ENCODE results near the gene TMEM205. TPM values are rescaled to one million over a fixed set of nuclear protein-coding genes. Genes with fewer than 3 reads are reported as not detected.
"Not testable (repeated sequence)": the region's sequence is repeated elsewhere in the genome, so short reads cannot be mapped to it uniquely, and the experiment has no call there.

TMEM205 gene
- 57.1 and 64.0 TPM in 2 replicates for total RNA-seq

DNA sequence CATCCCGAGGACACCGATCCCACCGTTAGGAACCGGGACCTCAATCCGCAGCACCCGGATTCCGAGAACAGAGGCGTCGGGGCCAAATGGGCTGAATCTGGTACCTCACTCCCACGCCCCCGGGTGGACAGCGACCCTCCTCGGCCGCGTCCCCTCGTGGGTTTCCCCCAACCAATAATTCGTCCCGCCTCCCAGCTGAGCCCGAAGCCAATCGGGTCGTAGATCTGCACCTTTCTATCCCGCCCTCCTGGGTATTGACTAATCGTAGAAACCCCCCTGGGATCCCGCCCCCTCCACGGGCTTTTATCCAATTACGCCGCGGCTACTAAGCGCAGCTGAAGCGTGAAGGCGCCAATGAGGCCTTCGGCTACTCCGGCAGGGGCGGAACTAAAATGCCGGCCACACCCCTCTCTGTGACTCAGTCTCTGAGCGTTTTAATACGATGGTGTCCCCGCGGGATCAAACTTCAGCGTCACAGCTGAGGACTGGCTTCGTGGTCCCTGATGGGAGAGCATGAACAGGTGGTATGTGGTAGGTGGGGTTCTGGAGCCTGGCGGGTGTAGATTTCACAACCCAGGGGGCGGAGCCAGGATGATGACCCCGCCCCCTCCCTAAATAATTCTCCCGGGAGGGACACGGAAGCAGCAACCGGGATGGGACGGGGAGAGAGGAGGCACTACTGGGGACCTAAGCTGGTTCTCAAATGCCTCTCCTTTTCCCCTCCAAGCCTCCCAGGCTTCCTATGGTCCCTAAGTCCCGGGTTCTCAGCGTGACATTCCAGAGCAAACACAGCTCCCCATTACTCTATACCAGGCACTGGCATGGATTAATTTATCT, at the start of gene TMEM205, which contains the start of gene CCDC159:
TMEM205 (minus strand) TSS at position 165 of the 837 bp plus-strand sequence. CDS start 649 bp downstream, outside the sequence.
CCDC159 (plus strand) TSS at position 416 of the 837 bp plus-strand sequence; CDS start at position 504, 88 bp downstream.
- peak; percentile 94 for DNase-seq (ENCODE audit: low read depth, low spot score)

DNA sequence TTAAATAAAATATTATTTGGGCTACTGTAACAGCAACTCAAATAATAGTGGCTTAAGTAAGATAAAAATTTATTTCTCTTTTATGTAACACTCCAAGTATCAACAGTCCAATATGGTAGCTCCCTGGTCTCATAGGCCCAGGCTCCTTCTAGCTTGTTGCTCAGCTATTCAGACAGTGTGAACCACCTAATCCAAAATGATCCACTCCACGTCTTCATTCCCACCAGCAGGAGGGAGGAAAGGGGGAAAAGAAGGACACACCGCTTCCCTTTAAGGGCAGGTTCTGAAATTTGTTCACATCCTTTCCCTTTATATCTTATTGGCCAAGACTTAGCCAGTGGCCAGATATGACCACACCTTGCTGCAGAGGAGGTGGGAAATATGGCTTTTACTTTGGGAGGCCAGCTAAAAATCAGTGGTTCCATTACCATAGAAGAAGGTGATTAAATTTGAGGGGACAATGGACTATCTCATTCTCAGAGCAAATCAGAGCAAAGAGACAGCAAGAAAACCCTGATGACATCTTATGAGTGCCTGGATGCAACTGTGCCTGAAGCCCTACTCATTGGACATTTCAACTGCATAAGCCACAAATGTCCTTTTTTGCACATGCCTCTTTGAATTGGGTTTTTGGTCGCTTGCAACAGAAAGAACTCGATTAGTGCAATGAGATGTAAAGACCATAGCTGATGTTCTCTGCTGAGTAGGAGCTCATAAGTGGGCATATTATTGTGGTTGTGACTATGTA, 45.0 kb upstream of the TMEM205 start:
- DNase-seq (ENCODE audit: low read depth, low spot score) = no peak

DNA sequence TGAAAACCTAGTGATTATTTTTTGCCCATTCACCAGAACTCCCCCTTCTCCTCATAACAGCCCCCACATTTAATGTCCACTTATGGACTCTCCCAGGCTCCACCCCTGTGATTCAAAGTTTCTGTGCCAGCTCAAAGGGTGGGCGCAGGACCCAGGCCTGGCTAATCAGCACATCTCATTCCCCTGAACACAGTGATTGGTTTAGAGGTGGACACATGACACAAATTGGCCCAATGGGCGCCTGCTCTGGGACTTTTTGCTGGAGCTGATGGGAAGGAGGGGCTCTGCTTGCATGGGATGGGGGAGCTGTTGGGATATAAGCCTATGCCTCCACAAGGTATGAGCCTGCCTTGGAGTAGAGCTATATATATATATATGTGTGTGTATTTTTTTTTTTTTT, 44.3 kb upstream of the TMEM205 start:
- DNase-seq (ENCODE audit: low read depth, low spot score) = no peak

DNA sequence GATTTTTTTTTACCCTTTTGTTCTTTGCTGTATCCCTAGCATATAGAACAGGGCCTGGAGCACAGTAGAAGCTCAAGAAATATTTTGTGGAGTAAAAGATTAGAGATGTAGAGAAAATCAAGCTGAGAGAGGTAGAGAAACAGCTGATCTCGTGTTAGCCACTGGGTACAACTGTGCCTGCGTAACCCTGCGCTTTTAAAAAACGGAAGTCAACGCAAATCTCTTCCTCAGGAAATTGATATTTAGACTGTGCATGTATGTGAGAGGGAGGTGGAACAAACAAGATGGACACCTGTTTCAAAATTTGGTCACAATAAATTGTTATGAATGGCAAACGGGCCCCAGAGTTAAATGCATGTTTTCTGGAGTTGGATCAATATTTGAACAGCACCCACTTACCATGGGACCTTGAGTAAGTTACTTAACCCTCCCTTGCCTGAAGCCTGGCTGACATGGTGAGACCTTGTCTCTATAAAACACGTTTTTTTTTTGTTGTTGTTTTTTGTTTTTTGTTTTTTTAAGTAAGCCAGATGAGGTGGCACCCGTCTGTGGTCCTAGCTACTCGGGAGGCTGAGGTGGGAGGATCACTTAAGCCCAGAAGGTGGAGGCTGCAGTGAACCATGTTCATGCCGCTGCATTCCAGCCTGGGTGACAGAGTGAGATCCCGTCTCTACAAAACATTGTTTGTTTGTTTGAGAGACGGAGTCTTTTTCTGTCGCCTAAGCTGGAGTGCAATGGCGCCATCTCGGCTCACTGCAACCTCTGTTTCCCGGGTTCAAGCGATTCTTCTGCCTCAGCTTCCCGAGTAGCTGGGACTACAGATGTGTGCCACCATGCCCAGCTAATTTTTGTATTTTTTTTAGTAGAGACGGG, 41.3 kb upstream of the TMEM205 start:
- no peak for DNase-seq (ENCODE audit: low read depth, low spot score)

DNA sequence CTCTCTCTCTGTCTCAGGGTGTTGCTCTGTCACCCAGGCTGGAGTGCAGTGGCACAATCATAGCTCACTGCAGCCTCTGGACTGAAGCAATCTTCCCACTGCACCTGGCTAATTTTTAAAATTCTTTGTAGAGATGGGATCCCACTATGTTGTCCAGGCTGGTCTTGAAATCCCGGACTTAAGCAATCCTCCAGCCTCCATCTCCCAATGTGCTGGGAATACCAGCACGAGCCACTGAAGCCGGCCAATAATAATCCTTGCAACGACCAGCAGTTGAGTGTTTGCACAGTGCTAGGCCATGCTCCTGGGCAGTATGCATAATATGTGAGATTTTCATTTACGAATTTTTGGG, 38.7 kb upstream of the TMEM205 start:
- no peak for DNase-seq (ENCODE audit: low read depth, low spot score)

DNA sequence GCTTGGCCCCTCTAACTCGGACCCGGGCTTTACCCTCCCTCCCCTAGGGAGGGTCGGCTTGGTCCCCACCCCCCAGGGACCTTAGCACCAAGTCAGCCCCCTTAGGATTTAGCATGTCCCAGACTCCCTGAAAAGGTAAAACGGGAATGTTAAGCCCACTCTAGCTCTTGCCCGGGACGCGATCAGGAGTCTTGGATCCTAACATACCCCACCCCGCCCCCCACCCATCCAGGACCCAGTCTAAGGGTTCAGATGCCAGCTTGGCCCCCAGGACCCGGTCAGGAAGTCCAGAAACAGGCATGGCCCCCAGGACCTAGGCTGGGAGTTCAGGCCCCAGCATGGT, 37.6 kb upstream of the TMEM205 start:
- DNase-seq (ENCODE audit: low read depth, low spot score) = no peak

DNA sequence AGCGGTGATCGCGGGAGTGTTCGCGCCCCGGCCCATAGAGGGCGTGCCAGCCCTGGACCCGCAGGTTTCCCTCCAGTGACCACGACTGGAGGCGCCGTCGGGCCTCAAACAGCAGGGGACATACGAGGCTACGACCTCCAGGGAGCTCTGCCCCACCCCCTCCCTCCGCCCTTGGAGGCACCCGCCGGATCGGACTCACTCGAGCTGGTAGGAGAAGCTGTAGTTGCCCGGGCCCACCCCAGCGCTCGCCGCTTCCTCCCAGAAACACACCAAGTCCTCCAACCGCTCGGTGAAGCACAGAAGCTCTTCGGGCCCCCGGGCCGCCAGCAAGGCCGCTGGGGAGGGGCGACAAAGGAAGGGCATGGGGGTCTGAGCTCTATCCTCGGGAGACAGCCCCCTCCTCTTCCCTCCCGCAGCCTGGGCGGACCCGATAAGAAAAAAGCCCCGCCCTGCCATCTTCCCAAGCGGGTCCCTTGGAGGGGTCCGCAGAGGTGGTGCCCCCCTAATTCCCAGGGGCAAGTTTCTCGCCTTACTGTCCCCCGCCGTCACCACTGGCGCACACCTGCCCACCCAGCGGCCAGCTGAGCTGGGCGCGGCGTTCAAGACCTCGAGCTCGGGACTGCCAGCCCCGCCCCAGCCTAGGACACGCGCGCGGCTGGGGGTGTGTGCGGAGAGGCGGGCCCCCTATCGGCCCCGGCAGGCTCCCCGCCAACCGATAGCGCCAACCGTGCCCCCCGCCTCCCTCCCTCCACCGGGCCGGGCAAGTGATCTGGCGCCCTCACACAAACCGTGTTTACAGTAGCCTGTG, 37.0 kb upstream of the TMEM205 start:
- DNase-seq (ENCODE audit: low read depth, low spot score) = no peak

DNA sequence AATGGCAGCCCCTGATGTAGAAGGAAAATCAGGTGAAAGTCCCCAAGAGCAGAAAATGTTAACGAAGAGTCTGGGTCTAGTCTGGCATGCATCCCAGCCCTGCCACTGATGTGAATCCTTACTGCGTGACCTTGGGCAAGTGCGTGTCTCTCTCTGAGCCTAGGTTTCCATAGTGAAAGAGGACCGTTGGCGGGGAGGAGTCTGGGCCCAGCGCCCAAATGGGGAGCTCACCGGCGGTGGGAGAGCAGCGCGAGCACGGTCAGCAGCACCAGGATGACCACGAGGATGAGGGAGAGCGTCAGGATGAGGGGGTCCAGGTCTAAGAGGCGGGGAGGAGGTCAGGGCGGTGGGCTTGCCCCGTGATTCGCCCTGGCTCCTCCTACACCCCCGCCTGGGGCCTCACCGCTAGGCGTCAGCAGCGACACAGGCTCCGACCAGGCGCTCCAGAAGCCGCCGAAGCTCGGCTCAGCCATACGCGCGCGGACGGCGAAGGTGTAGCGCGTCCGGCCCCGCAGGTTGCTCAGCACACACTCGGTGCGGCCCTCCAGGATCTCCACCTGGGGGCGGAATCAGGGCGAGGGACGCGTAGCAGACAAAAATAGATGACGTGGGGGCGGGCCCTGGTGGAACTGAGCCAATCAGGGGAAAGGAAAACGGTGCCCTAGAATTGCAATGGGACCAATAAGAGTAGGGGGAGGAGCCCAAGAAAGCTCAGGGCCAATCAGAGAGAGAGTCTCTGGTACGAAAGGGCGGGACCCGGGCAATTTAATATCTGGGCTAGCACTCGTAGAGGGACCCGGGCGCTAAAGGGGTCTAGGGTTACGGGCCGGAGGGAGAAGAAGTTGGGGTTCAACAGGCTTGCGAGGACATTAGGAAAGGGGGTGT, 34.8 kb upstream of the TMEM205 start:
- peak; percentile 77 for DNase-seq (ENCODE audit: low read depth, low spot score)

DNA sequence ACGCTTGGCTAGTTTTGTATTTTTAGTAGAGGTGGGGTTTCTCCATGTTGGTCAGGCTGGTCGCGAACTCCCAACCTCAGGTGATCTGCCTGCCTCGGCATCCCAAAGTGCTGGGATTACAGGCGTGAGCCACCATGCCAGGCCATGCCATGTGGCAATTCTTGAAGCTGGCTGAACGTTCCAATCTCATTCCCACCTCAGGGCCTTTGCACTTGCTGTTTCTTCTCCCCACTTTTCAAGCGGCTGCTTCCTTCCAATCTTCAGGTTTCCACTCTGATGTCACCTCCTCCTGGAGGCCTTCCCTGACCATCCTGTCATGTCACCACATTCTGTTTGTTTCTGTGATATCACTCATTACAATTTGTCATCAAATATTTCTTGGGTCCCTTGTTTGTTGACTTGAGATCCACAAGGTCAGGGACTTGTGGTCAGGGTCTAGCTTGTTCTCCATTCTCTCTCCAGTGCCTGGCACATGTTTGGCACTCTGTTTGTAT, 33.8 kb upstream of the TMEM205 start:
- DNase-seq (ENCODE audit: low read depth, low spot score) = no peak

DNA sequence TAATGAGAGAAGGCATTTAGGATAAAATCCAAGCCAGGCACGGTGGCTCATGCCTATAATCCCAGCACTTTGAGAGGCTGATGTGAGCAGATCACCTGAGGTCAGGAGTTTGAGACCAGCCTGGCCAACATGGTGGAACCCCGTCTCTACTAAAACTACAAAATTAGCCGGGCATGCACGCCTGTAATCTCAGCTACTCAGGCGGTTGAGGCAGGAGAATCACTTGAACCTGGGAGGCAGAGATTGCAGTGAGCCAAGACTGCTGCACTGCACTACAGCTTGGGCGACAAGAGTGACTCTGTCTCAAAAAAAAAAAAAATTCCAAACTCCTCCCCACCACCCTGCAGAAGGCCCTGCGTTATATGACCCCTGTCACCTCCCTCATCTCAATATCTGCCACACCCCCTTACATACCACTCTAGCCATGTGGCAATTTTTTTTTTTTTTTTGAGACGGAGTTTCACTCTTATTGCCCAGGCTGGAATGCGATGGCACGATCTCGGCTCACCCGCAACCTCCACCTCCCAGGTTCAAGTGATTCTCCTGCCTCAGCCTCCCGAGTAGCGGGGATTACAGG, 33.3 kb upstream of the TMEM205 start:
- not testable (repeated sequence) for DNase-seq (ENCODE audit: low read depth, low spot score)

DNA sequence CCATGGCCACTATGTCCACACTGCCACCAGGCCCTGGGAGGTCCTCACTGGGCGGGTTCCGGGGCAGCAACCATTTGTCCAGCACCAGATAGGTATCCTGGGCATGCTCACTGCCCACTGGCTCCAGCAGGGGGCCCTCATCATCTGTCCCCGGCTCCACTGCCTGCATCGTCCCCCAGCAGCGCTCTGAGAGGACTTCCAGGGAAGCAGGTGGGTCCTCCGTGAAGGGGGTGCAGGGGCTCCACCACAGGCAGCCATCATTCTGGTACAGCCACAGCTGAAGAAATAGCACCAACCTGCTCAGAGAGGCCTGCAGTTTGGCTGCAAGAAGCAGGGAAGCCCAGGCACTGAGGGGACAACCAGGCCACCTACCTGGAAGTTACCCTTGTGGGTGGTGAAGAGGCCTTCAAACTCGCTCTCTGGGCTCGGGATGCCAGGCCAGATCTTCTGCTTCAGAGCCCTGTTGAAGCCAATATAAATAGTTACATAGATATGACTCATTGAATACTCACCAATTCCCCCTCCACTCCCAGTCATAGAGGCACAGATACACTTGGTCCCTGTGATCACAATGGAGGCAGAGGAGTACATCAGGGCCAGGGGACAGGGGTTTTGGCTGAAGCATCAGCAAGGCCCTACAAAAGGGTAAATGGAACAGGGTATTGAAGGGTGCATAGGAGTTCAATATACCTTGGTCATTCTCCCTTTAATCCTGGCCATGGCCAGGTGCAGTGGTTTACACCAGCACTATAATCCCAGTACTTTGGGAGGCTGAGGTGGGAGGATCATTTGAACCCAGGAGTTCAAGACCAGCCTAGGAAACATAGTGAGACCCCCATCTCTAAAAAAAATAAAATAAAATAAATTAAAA, 32.5 kb upstream of the TMEM205 start:
- DNase-seq (ENCODE audit: low read depth, low spot score) = no peak

DNA sequence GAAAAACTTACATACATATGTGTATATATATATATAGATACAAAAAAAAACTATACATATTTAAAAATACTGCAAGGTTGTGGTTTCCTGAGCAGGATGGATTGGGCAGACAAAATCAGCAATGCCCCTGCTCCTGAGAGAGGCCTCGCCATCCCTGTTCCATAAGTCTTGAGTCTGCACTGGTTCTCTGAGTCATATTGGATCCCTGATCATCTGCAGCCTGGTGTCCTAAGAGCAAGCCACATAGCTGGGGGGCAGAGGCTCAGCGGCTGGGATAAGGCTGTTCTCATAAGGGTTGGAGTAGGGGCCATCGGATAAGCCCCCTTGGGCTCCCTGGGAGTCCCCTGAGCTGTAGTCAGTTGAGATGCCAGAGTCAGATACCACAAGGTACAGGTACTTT, 31.7 kb upstream of the TMEM205 start:
- DNase-seq (ENCODE audit: low read depth, low spot score) = no peak

DNA sequence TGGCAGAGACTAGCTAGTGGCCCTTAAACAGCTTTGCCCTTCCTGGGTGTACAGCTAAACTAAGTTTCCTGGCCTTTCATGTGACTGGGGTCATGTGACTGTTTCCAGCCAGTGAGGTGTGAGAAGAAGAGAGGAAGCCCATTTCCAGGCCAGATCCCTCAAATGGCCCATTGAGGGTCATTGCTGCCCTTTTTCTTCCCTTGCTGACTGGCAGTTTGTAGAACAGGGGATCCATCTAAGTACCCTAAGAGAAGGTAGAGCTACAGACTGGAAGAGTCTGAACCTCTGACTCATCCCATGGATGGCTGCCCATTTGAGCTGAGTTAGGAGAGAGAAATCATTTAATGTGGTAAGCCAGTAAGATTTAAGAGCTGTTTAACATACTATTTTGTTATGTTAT, 31.2 kb upstream of the TMEM205 start:
- no peak for DNase-seq (ENCODE audit: low read depth, low spot score)

DNA sequence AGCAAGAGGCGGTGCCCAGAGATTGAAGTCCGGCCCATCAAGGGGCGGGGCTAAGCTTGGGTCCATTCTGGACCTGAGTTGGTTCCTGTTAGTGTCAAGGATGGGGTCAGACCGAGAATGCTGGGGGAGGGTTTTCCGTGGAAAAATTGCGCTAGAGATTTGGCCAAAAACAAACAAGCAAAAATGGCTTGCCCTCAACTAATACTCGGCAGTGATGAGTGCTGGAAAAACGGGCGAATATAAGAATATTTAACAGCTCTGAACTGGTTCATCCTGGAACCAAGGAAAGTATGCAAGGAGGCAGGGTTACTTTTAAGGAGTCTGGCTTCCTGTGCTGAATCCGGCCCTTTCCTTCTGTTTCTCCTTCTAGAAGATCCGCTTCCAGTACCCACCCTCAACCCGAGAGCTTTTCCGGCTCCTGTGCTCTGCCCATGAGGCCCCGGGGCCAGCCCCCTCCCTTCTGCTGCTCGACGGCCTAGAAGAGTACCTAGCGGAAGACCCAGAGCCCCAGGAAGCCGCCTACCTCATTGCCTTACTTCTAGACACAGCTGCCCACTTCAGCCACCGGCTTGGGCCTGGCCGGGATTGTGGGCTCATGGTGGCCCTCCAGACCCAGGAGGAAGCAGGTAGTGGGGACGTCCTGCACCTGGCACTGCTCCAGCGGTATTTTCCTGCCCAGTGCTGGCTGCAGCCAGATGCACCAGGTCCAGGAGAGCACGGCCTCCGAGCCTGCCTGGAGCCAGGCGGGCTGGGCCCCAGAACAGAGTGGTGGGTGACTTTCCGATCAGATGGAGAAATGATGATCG, 29.3 kb upstream of the TMEM205 start:
- no peak for DNase-seq (ENCODE audit: low read depth, low spot score)

DNA sequence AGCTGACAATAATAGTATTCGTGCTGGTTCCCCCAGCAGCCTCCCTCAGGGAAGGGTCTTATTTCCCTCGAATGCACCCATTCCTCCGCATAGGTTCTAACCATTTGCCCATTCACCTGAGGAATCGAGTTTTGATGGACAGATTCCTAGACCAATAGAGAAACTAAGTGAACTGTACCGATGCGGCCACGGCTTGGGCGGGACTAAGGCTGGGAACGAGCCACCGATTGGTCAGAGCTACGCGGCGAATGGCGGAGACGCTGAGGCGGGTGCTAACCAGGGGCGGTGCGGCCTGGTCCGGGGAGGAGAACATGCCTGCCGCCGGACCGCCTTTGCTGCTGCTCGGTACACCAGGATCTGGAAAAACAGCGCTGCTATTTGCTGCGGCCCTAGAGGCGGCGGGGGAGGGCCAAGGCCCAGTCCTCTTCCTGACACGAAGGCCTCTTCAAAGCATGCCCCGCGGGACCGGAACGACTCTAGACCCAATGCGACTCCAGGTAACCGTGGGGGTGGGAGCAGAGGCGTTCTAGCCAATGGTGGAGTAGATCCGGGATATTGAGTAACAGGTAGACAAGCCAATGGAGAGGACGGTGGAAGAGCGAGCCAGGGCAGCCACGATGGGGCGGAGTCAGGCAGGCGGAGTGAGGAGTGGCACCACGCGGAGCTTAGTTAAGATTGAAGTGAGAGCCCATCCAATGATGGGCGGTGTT, 28.5 kb upstream of the TMEM205 start, which contains the start of gene SWSAP1:
SWSAP1 (plus strand) TSS at position 234 of the 710 bp plus-strand sequence; CDS start at position 249, 15 bp downstream.
- peak; percentile 99 for DNase-seq (ENCODE audit: low read depth, low spot score)

DNA sequence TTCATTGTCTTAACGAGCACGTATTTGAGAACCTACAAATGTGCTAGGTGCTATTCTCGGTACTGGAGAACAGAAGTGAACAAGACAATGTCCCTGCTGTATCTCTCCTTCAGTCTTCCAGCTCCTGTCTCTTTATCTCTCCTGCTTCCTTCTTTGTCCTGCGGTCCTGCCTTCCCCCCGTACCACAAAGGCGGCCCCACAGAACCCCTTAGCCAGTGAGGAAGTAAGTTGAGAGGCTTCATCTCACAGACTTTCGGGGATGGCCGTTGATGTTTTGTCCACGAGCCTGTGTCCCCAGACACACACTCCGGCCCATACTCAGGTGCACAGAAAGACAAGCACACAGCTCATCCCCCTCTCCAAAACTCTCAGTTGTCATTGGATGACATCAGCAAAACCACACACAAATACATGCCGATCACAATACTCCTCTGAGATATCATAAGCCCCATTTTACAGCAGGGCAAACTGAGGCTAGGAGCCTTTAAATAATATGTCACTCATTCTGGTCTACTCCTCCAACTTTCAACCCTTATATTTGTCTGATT, 27.9 kb upstream of the TMEM205 start:
- DNase-seq (ENCODE audit: low read depth, low spot score) = no peak
